PFSK-1 (cell line): ENCODE data around the gene PNLIPRP2.

Experiments
- POLR2AphosphoS5 ChIP-seq: IDR thresholded peaks from 2 replicates; pipeline ENCODE4 v1.6.1; 2012; ENCODE audit warnings: low read depth, mild to moderate bottlenecking, control low read depth, low read length, moderate library complexity
- SIN3A ChIP-seq: IDR thresholded peaks from 2 replicates; pipeline ENCODE4 v1.6.1; 2012; ENCODE audit warnings: mild to moderate bottlenecking, low read length, moderate library complexity, borderline replicate concordance; ENCODE audit not compliant: insufficient read depth
- TAF1 ChIP-seq: IDR thresholded peaks from 2 replicates; pipeline ENCODE4 v1.6.1; 2012; ENCODE audit warnings: low read length, control low read depth, borderline replicate concordance; ENCODE audit not compliant: insufficient read depth

DNA sequence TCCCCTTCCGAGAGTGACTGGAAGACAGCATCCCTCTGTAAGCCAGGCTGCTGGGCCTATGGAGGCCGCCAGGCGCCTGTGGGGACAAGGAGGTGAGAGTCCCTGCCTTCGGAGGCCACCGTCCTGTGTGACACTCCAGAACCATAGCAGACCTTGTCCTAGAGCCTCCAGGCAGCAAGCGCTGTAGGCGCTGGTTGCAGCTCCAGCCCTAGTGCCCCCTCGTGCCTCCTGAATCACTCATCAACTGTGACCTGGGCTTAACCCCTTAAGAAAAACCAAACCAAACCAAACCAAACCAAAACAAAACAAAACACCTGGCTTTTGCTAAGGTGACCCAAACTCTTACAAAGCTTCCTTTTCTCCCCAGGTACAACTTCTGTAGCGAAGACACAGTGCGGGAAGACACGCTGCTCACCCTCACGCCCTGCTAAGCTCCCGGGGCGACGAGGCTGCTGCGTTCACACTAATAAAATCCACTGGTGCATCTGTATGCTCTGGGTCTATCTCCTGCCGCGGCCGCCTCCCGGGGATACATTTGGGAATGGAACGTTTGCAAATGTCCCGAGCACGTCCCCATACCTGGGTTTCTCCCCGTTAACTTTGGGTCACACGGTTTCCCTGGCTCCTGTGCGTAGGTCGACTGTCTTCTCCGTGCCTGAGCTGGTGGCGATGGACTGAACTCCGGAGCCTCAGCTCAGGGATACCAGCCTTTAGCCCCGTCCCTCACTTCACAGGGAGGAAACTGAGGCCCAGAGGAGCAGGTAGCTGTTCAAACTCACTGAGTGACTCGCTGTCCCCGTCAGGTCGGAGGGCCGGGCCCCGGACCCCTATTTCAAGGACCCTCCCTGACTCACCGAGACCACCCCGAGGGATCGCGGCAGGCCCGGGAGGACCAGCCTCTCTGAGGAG, 11.8 kb upstream of the PNLIPRP2 start:
- TF ChIP-seq TAF1 (no peak), SIN3A (no peak), POLR2AphosphoS5 (no peak)
